Measurements from ENCODE around the gene AGO3. TPM values are rescaled to one million over a fixed set of nuclear protein-coding genes. Genes with fewer than 3 reads are reported as not detected.
A peak's percentile ranks its signal among the peaks of the same experiment; 100 is the strongest.

The AGO3 gene
- total and polyA plus RNA-seq, 10 of the 15 experiments (the other 5 are each of a cell fraction or from before 2014, with no cell fraction given): 3.9 to 35.2 (median 12.5) TPM

GRCh38 chr1:35888255-35888654 is 42.6 kb upstream of the AGO3 start:
- FAIRE-seq: no peak
- no peak for DNase-seq (ENCODE audit: low read depth, low spot score)
- RAD21 ChIA-PET (ENCODE audit: unreplicated experiment): no interaction called here
- H3K27ac ChIP-seq (ENCODE audit: control insufficient read depth, insufficient read depth): no peak overlapping the region
- POLR2A ChIA-PET: interaction anchor here (0.5 to 0.9 kb wide), 2 partner anchors 15 to 43 kb away, joined by 3 read pairs; partner anchors contain the start of gene AGO3
- no peak overlapping the region for H2AFZ ChIP-seq (ENCODE audit: control insufficient read depth, low read depth, low read length)
- no peak overlapping the region for H3K4me3 ChIP-seq
- H3K36me3 ChIP-seq (ENCODE audit: control insufficient read depth in 2 of 2, insufficient read depth in 2 of 2, low read length in 1 of 2): peaks cover 0 to 2% of the 10 kb centered on the region in 2 experiments; a peak in 2 of 4 replicates
- WGBS (ENCODE audit: insufficient coverage, insufficient replicate concordance, low lambda C conversion rate, missing lambda C conversion rate): 95% methylated on average over 11 of the region's 11 CpGs
- intact Hi-C loops (cut with micrococcal nuclease; ENCODE audit: unreplicated experiment): loop anchor here (10.0 kb wide), 1 partner anchor 197 kb away; the partner anchor contains the start of genes ADPRS and TEKT2
- peaks cover 9% of the 10 kb centered on the region for H3K79me2 ChIP-seq (ENCODE audit: control insufficient read depth, insufficient read depth, low read length)
- no peaks in the 10 kb centered on the region for H4K20me1 ChIP-seq (ENCODE audit: control insufficient read depth, insufficient read depth)
- TF ChIP-seq SIX5 (IDR thresholded peaks at IDR 0.05; ENCODE audit: low read depth, low read length, severe bottlenecking): no peak
- no peak for TF ChIP-seq RAD51 (IDR thresholded peaks at IDR 0.05)
- TF ChIP-seq GATAD2B (conservative IDR thresholded peaks at IDR 0.05; ENCODE audit: low read depth): no peak
- no peak for TF ChIP-seq BCL11A (IDR thresholded peaks at IDR 0.05; ENCODE audit: low read depth, low read length)
- no peak for TF ChIP-seq ZNF274 (IDR thresholded peaks at IDR 0.05; ENCODE audit: insufficient read depth, insufficient read length)
- no peak for TF ChIP-seq RBBP5 (conservative IDR thresholded peaks at IDR 0.05)
- TF ChIP-seq IKZF1 (conservative IDR thresholded peaks at IDR 0.05): no peak
- TF ChIP-seq KLF5 (IDR thresholded peaks at IDR 0.05; ENCODE audit: partially characterized antibody): no peak
- TF ChIP-seq ZNF592 (IDR thresholded peaks at IDR 0.05): no peak
- no peak for TF ChIP-seq ATF3 (IDR thresholded peaks at IDR 0.05; ENCODE audit: borderline replicate concordance, extremely low read depth, low read depth, low read length)
- no peak for TF ChIP-seq NRF1 (conservative IDR thresholded peaks at IDR 0.05; ENCODE audit: low read depth, low read length)
- no peak for TF ChIP-seq ZZZ3 (IDR thresholded peaks at IDR 0.05; ENCODE audit: control insufficient read depth, insufficient read length, low read depth)
- no peak for TF ChIP-seq CHD1 (IDR thresholded peaks at IDR 0.05; ENCODE audit: low read depth, low read length)
- no peak for TF ChIP-seq NFYA (IDR thresholded peaks at IDR 0.05; ENCODE audit: borderline replicate concordance, low read depth, low read length)
- no peak for TF ChIP-seq ZNF217 (IDR thresholded peaks at IDR 0.05)
- no peak for TF ChIP-seq NFYB (IDR thresholded peaks at IDR 0.05; ENCODE audit: insufficient read depth, low read depth, low read length)
- no peaks in the 10 kb centered on the region for H3K9me3 ChIP-seq (replicated peaks; ENCODE audit: control insufficient read depth, insufficient read depth, low read length)
- TSS peak; percentile 8 for BruUV-seq (replicated peaks)
- CTCF ChIA-PET: interaction anchor here (0.6 to 1.5 kb wide), 4 partner anchors 13 to 45 kb away, joined by 3 to 4 read pairs (median 3); no protein-coding TSS in a partner anchor
- H3K4me1 ChIP-seq (ENCODE audit: control insufficient read depth, insufficient read depth, low read length): peaks cover 14% of the 10 kb centered on the region
- SMC1A ChIA-PET (ENCODE audit: uncharacterized antibody, unreplicated experiment): interaction anchor here (0.7 kb wide), 1 partner anchor 112 kb away, joined by 3 read pairs; no protein-coding TSS in a partner anchor
- no peak for ATAC-seq
- in situ Hi-C loops (cut with MboI): no loop called here
- H3K27me3 ChIP-seq (replicated peaks in 1 of 2; ENCODE audit: control insufficient read depth in 2 of 2, insufficient read depth in 2 of 2, low read length in 1 of 2): no peaks in the 10 kb centered on the region
- no peak overlapping the region for H3K9ac ChIP-seq (ENCODE audit: control insufficient read depth, insufficient read depth, low read length)
- H3K4me2 ChIP-seq (ENCODE audit: control insufficient read depth, insufficient read depth): no peak overlapping the region
